GM21717 (cell line): ENCODE data around the gene S100A3.
"Not testable (repeated sequence)": the region's sequence is repeated elsewhere in the genome, so short reads cannot be mapped to it uniquely, and the experiment has no call there.

Experiments
- ATAC-seq: cut with Tn5 transposase; IDR thresholded peaks from one replicate; pipeline ENCODE4 v1.9.1; 2021; ENCODE audit warnings: mild to moderate bottlenecking, moderate library complexity; ENCODE audit not compliant: unreplicated experiment

Gene S100A3

DNA sequence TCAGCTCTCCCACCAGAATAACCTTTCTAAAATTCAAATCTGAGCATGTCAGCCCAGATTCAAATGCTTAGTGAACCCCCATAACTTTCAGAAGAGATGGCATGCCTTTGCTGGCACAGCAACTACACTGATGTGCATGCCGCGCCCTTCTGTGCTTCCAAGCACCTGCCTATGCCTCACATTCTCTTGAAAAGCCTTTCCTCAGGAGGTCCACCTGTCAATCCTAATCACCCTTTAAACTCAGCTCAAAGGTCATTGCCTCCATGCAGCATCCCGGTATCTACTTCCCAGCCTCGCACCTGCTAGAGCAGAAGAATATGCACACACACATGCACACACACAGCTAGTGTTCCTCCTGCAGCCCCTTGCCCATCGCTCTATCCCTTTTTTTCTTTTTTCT, 21.8 kb upstream of the S100A3 start:
- no peak for ATAC-seq

DNA sequence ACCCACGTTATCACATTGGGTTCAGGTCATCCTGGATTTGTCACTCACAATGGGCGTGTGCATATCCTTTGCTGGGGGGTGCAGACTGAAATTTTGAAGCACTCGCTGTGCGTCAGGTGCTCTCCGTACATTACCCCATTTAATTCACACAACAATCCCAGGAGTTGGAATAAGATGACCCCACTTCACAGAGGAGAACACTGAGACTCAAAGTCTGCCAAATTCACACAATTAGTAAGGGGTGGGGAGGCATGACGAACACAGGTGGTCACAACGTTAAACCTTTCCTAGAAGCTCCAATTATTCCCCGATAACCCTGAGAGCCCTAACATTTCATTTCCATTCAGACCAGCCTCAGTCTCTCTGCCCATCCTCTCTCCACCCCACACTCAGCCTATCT, 20.4 kb upstream of the S100A3 start:
- ATAC-seq = no peak

GRCh38 chr1:153568367-153569099, 19.5 kb upstream of the S100A3 start:
- no peak for ATAC-seq

GRCh38 chr1:153567621-153568366, 18.7 kb upstream of the S100A3 start:
- no peak for ATAC-seq

DNA sequence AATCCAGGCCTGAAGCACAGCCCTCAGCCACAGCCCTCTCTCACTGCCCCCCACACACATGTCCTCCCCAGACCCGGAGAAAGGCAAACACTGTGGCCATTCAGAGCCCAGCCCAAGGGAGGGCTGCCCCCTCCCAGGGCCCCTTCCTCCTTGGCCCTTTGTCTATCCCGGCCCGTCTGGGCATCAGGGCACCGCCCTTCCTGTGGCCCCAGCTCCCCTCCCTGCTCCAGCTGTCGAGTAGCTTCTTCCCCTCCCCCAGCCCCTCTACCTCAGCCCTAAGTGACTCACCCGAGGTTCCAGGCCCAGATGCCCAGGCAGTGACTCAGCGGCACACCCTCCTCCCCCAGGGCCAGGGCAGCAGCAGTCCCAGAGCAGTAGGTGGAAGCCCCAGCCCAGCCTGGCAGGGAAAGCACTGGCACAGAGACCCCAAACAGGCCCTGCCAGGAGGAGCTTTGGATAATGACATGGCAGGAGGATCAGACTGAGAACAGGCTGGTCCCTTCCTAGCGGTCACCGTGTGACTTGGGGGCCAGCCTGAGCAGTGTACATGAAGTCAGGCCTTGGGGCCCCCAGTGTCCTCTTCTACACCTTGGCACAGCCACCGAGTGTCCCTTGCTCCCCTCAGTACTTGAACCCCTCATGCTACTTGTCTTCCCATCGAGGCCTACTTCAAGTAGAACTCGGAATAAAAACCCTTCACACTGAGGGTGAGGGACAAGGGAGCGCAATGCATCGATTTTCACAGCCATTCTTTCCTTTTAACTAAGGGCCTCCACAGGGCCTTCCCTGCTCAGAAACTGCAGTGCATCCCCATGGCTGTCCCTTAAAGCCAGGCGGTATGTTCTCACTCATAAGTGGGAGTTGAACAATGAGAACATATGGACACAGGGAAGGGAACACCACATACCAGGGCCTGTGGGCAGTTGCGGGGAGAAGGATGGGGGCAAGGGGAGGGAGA, 17.6 kb upstream of the S100A3 start:
- no peak for ATAC-seq

DNA sequence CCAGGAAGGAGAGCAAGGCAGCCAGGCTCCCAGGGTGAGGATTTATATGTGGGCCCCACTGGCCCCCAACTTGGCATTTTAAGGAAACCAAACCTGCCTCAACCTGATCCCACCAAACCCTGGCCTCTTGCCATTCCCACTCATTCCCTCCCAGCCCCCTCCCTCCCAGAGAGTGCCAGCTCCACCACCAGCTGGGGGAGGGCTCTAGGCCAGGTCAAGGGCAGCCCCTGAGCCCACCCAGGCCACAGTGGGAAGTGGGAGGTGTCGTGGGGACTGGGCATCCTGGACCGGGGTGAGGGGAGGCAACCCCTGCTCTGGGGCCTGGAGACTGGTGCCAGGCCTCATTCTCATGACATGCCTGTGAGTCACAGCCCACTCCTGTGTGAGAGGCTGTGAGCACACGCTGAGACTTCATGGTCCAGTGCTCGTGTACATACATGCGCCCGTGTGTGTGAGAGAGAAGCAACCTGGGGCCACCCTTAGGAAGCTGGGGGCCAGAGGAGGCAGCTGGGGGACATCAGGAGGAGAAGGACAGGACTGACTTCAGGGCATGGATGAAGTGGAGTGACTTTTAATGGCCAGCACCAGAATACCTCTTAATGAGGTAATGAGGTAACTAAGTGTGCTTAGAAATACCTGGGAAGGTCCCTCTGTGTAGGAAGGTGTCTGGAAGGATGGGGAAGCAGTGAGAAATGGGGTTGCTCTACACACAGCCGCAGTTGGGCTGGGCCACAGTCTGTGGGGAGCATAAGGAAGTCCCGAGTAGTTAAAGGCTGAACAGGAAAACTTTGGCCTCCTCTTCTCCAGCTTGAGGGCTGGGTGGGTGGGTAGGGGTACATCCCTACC, 16.7 kb upstream of the S100A3 start, which contains the start of gene S100A2:
S100A2 (minus strand) TSS at position 316 of the 846 bp plus-strand sequence. CDS start 1,967 bp downstream, outside the sequence.
- ATAC-seq = no peak

- no peak for ATAC-seq
These were observed 14.9 kb upstream of the S100A3 start for GRCh38 chr1:153563991-153564390.

- ATAC-seq = no peak
These were observed 14.4 kb upstream of the S100A3 start for GRCh38 chr1:153563483-153563901.

DNA sequence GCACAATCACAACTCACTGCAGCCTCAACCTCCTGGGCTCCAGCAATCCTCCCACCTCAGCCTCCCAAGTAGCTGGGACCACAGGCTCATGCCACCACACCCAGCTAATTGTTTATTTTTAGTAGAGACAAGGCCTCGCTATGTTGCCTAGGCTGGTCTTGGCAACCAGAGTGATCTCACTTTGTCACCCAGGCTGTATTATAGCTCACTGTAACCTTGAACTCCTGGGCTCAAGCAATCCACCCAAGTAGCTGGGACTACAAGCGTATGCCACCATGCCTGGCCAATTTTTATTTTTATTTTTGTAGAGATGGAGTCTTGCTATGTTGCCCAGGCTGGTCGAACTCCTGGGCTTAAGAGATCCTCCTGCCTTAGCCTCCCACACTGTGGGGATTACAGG, 13.0 kb upstream of the S100A3 start:
- ATAC-seq = not testable (repeated sequence)

DNA sequence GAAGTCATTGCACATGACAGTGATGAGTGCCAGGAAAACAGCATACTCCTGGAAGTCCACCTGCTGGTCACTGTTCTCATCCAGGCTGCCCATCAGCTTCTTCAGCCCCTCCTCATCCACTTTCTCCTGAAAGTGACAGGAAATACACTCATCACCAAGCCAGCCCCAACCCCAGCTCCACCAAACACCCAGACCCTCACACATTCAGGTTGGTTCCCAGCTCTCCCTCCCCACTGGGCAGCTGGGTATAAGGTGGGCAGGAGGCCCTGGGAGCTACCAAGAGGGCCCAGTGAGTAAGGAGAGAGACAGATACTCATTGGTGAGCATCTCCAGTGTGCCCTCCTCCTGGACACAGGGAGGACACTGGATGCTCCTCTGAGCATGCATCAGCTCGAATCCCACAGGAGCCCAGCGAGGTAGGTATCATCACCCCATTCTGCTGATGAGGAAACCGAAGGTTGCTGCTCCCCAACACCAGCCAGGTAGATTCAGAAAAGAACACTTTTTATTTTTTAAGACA, 12.5 kb upstream of the S100A3 start:
- ATAC-seq = no peak

- ATAC-seq = no peak
These were observed 11.9 kb upstream of the S100A3 start for GRCh38 chr1:153560771-153561465.

- ATAC-seq = no peak
These were observed 11.2 kb upstream of the S100A3 start for GRCh38 chr1:153560241-153560640.

GRCh38 chr1:153557877-153558276, 8.8 kb upstream of the S100A3 start:
- no peak for ATAC-seq

DNA sequence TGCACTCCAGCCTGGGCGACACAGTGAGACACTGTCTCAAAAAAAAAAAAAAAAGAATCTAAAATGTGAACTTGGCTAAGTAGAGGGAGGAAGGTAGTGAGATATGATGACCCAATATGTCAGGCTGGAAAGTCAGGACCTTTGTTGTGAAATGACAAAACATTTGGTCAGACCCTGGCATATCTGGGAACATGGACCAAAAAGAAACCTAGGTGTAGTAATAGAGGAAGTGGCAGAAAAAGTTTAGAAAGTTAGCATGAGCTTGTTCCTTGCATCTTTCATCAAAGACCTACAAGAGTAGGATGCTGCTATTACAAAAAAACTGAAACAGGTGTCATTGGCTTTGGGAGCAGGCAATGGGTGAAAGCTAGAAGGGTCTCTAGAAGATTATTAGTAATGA, 7.3 kb upstream of the S100A3 start:
- ATAC-seq = no peak

- ATAC-seq = no peak
These were observed 4.9 kb upstream of the S100A3 start for GRCh38 chr1:153553830-153554541.

DNA sequence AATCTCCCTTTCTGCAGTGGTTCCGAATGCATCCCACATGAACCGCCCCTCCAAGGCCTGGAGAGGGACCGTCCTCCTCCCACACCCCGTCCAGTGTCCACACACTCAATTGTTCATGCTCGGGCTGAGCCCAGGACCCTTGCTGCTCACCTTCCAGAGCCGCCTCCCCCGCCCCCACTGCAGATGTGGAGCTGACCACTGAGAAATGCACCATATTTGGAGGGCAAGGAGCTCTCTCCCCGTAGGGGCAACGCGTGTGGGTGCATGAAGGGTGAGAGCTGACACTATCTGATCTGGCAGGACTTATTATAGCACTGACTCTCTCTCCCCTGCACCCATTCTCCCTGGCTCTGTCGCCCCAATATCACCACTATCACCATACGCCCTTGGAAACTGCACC, 4.0 kb upstream of the S100A3 start:
- ATAC-seq = no peak

DNA sequence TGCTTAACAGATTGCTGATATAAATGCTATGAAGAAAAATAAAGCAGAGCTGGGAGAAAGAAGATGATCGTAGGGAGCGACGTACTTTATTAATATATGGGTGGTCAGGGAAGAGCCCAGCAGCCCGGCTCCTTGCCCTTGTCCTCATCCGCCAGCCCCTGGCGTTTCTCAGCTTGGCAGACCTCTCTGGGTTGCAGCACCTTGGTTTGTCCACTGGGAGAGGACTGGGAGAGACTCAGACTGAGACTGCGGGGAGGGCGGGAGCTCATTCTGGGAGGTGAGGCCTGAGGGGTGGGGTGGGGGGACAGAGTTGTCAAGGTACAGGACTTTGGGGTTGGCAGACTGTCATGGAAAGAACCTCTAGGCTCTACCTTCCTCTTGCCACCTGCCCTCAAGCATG, 3.3 kb upstream of the S100A3 start:
- no peak for ATAC-seq

- no peak for ATAC-seq
These were observed 1.9 kb upstream of the S100A3 start for GRCh38 chr1:153550827-153551500.
